Measurements from ENCODE around the gene DCUN1D2. TPM values are rescaled to one million over a fixed set of nuclear protein-coding genes. Genes with fewer than 3 reads are reported as not detected.

DCUN1D2 gene
- total RNA-seq, 1 donor from 2014 or later = 29.2 TPM

DNA sequence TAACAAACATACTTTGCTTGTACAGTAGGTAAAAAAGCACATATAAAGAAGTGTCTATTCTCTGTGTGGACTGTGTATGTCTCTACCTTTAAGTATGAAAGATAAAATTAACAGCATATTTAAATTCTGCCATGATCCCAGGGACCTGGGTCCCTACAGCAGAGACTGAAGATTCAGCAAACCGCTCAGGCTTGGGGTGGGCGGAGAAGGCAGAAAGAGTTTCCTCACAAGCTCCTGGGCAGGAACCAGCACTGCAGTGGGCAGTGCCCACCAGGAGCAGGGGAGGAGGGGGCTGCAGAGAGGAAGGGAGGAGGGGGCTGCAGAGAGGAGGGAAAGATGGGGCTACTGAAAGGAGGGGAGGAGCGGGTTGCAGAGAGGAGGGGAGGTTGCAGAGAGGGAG lies 81.9 kb downstream of the DCUN1D2 start:
- DNase-seq (ENCODE audit: extremely low spot score, unreplicated experiment) = peak; percentile 22
- Mint-ChIP-seq H3K27me3 (no peaks in the 10 kb centered on the region), H3K9me3 (no peaks in the 10 kb centered on the region), H3K27ac (no peak overlapping the region), H3K4me3 (no peak overlapping the region), H3K4me1 (ENCODE audit: unreplicated experiment) (peaks cover 7% of the 10 kb centered on the region), H3K36me3 (no peaks in the 10 kb centered on the region)
- no peak for TF ChIP-seq CTCF (conservative IDR thresholded peaks at IDR 0.05)

DNA sequence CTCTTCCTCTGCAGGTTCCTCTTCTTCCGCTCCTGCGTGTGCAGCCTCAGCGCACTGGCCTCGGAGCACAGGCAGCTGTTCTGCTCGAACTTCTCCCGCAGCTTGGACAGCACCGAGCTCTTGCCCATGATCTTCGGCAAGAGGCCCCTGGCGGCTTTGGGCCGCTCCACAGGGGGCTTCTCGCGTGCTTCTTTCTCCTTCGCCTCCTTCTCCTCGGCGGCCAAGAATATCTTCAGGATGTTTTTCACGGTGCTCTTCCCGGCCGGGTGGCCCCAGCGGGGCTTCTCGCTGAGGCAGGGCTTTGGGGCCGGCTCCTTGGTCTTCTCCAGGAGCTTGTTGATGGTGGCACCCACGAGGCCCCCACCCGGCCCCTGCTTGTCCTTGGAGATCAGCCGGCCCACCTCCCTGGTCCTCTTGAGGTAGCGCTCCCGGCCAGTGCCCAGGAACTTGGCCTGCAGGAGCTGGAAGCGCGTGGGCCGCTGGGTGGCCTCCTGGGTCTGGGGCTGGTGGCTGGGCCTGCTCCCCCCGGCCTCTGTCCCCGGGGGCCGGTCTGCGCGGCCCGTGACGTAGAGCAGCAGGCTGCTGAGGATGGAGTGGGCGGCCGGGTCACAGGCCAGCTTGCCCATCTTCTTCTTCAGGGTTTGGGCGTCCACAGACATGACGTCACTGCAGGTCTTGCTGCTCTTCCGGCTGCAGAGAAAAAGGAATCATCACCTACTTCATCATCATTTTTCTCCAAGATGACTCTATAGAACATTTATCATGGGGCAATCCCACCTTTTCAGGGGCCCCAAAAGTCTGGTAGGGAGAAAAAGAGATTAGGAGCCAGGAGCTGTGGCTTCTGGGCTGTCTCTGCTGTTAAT lies 82.7 kb downstream of the DCUN1D2 start:
- no peaks in the 10 kb centered on the region for H3K27me3 Mint-ChIP-seq
- H3K9me3 Mint-ChIP-seq = no peaks in the 10 kb centered on the region
- H3K27ac Mint-ChIP-seq = no peak overlapping the region
- H3K4me1 Mint-ChIP-seq (ENCODE audit: unreplicated experiment) = peaks cover 7% of the 10 kb centered on the region
- no peak overlapping the region for H3K4me3 Mint-ChIP-seq
- peak; percentile 67 for DNase-seq (ENCODE audit: extremely low spot score, unreplicated experiment)
- H3K36me3 Mint-ChIP-seq = no peaks in the 10 kb centered on the region
- TF ChIP-seq CTCF (conservative IDR thresholded peaks at IDR 0.05) = no peak

DNA sequence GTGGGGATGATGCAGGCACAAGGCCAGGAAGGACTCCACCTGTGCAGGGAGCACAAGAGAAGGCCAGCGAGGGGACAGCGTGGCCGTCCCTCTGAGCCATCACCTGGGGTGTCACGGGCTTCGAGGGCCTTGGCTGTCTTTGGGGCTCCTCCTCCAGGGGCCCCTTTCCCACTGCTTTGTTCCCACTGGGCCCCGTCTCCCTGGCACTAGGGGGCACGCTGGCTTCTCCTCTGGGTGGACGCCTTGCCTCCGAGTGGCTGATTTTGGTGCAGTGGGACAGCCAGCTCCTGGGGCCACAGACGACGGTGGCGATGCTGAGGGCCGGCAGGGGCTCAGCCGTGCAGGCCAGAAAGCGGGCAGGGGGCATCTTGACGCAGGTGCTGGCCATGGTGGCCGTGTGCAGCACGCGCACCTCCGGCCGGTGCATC lies 83.4 kb downstream of the DCUN1D2 start:
- Mint-ChIP-seq H3K4me1 (ENCODE audit: unreplicated experiment) (peaks cover 7% of the 10 kb centered on the region), H3K4me3 (no peak overlapping the region), H3K27ac (no peak overlapping the region), H3K27me3 (no peaks in the 10 kb centered on the region), H3K36me3 (no peaks in the 10 kb centered on the region), H3K9me3 (no peaks in the 10 kb centered on the region)
- TF ChIP-seq CTCF (conservative IDR thresholded peaks at IDR 0.05) = no peak
- DNase-seq (ENCODE audit: extremely low spot score, unreplicated experiment) = no peak

GRCh38 chr13:113406321-113407102 lies 84.0 kb downstream of the DCUN1D2 start:
- Mint-ChIP-seq H3K4me3 (no peak overlapping the region), H3K9me3 (no peaks in the 10 kb centered on the region), H3K4me1 (ENCODE audit: unreplicated experiment) (peaks cover 7% of the 10 kb centered on the region), H3K27ac (no peak overlapping the region), H3K36me3 (no peaks in the 10 kb centered on the region), H3K27me3 (no peaks in the 10 kb centered on the region)
- DNase-seq (ENCODE audit: extremely low spot score, unreplicated experiment) = peak; percentile 70
- no peak for TF ChIP-seq CTCF (conservative IDR thresholded peaks at IDR 0.05)

Other genes with a start within 250 kb of the DCUN1D2 start
- 152 and 312 TPM in 2 replicates for gene LAMP1, start 193.5 kb downstream of the DCUN1D2 start, total RNA-seq (ENCODE audit: low replicate concordance)
- 19.0 and 22.4 TPM in 2 replicates for gene GRTP1, start 126.6 kb downstream of the DCUN1D2 start, total RNA-seq (ENCODE audit: low replicate concordance)
- gene ADPRHL1, start 37.2 kb downstream of the DCUN1D2 start, total RNA-seq (ENCODE audit: low replicate concordance) = 2.5 and 4.1 TPM in 2 replicates
- gene TFDP1, start 94.0 kb upstream of the DCUN1D2 start, total RNA-seq (ENCODE audit: low replicate concordance) = 78.4 and 78.8 TPM in 2 replicates
- 2.0 and 26.7 TPM in 2 replicates for gene ATP4B, start 167.5 kb upstream of the DCUN1D2 start, total RNA-seq (ENCODE audit: low replicate concordance)
- gene GRK1, start 176.5 kb upstream of the DCUN1D2 start, total RNA-seq (ENCODE audit: low replicate concordance) = 0.24 and 0.85 TPM in 2 replicates

All from type B pancreatic cell (in vitro differentiated cells).